GM19372 (cell line): ENCODE results near the gene PRRT1.
A peak's percentile ranks its signal among the peaks of the same experiment; 100 is the strongest.
"Not testable (repeated sequence)": the region's sequence is repeated elsewhere in the genome, so short reads cannot be mapped to it uniquely, and the experiment has no call there.

ENCODE experiments used
- ATAC-seq: cut with Tn5 transposase; IDR thresholded peaks from one replicate; pipeline ENCODE4 v1.9.1; 2021; ENCODE audit warnings: mild to moderate bottlenecking, low read depth, moderate library complexity; ENCODE audit not compliant: unreplicated experiment

Gene PRRT1

DNA sequence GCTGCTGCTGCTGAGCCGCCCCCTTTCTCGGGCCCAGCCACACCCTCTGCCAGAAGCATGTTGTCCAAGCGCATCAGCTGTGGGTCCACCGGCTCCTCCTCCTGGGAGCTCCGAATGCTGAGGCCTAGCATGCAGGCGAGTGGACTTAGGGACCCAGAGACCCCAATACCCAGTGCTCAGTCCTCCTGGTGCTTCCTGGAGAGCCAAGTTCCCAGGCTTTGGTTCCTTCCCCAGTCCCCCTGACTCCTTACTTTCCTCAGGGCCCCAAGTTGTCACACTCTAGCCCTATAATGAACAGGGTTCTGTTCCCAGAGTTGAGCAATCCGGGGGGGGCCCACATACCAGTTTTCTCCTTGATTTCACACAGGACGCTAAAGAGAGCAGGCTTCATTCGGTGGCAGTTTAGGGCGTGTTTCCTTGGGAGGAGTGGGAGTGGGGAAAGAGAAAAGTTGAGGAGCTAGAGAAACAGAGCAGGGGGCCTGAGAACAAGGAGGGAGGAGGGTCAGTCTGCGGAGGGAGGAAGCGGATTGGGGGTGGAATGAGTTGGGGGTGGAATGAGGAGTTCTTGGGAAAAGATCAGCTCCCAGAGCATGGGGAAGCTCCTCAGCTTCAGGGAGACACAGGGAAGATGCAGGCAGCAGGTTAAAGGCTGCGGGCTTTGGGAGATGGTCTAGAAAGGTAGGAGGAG, 36.8 kb upstream of the PRRT1 start:
- ATAC-seq = no peak

DNA sequence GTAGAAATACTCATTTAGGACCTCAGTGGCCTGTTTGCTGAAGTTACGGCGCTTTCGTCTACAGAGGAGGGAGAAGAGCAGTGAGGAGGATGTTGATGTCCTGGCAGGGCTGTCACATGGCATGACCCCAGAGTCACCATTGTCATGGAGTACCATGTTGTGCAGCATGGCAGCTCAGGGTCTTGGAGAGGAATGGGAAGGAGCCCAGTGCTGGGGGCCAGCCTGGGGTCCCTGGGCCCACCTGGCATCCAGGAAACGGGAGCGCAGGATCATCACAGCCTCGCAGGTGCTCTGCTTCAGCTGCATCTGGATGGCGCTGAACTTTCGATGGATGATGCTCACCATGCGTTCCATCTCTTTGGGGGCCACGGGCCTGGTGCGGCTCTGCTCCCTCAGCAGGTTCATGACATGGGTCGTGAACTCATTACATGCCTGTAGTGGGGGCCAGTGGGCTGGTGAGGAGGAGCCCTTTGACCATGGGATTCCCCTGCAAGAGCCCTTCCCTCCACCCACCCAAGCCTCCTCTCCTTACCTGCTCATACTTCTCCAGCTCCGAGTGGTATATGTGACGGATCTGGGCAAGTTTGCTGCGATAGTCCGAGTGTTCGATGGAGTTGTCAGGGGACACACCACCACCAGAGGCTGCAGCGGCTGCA, 36.1 kb upstream of the PRRT1 start:
- not testable (repeated sequence) for ATAC-seq

DNA sequence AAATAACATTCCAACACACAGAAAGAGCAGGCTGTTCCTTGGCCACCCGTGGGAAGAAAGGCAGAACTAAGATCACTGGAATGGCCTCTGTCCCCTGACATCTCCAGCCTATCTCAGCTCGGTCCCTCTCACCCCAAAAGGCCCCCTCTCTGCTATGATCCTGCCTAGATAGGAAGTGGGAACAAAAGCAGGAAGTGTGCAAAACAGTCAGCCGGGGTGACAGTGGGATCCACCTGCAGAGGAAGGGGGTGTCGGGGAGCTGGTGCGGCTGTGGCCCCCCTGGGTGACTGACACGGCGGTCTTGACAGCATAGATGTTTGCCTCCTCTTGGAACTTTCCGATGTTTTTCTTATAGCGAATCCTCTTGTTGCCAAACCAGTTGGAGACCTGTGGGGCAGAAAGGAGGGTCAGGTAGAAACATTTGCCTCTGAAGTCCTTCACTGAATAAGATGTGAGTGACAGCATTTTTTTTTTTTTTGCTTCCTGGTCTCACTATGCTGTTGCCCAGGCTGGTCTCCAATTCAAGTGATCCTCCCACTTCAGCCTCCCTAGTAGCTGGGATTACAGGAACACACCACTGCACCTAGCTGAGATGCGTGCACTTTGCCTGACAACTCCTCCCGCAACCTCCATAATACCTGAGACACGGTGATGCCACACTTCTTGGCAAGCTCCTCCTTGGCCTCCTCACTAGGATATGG, 35.4 kb upstream of the PRRT1 start:
- ATAC-seq = no peak

DNA sequence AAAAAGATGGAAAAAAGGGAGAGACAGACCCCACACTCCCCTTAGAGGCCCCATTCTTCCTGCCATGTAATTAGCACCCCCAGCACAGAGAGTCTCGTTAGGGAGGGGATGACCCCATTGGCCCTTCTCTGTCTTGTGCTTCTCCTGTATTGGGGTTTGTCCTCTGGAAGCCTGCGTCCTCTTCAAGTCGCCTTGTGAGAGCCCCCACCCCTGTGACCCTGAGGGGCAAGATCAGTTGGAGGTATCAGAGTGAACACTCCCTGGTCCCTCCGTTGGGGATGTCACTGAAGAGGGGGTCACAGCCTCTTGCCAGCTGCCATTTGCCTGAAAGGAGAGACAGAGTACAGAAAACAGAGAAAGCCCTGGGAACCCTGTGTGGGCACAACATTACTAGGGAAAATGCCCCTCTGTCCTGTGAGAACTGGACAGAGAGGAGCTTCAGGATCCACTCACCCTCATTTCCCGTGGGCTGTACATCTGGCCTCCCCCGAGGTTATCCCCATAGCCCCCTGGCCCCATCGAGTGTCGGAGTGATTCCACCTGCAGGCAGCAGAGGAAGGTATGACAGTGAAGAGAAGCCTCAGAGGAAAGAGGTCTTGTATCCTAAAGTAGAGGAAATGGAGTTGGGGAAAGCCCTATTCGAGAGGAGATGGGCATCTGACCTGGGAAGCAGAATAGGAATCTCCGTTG, 34.6 kb upstream of the PRRT1 start:
- not testable (repeated sequence) for ATAC-seq

DNA sequence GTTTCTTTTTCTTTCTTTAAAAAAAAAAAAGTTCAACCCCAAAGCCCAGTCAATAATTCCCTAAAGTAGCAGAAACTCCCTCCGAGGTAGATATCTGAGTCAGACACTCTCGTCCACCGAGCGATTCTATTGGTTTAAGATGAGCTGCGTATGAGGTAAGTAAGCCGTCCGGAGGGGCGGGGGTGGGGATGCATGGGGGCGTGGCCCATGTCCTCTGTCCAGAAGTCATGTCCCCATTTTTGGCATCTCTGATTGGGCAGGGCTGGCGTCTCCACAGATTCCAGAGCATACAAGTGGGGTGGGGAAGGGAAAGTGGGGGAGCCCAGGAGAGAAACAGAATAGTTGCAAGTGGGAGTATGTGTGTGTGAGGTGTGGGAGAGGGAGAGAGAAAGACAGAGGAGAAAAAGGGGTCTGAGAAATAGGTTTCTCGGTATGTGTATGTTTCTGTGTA, 34.0 kb upstream of the PRRT1 start:
- ATAC-seq = not testable (repeated sequence)

DNA sequence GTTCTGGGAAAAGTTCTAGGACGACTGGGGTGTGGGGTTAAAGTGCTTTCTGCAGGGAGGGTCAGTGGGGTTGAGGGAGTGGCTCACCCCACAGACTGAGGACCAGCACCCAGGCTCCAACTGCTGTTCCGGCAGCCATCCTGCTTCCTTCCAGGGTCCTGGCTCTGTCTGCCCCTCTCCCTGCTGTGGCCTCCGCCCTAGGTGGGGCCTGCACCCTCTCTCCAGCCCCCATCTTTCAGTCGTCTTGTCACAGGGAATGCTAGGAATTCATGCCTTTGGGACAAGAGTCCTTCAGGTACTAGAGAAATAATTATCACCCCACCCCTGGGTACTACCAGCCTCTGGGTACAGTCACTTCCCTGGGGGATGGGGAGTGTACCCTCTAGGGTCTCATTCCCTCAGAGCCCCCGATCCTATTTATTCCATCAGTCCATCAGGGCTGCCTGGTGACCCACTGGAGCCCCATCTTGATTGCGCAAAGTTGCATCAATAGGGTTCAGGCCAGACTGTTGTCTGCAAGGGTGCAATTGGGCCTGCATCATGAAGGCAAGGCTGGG, 32.4 kb upstream of the PRRT1 start, which contains the start of gene AGER:
Gene AGER, minus strand, starts transcription at position 170 of the 557 bp plus-strand sequence. Its CDS starts 31 bp downstream, at position 139.
- no peak for ATAC-seq

DNA sequence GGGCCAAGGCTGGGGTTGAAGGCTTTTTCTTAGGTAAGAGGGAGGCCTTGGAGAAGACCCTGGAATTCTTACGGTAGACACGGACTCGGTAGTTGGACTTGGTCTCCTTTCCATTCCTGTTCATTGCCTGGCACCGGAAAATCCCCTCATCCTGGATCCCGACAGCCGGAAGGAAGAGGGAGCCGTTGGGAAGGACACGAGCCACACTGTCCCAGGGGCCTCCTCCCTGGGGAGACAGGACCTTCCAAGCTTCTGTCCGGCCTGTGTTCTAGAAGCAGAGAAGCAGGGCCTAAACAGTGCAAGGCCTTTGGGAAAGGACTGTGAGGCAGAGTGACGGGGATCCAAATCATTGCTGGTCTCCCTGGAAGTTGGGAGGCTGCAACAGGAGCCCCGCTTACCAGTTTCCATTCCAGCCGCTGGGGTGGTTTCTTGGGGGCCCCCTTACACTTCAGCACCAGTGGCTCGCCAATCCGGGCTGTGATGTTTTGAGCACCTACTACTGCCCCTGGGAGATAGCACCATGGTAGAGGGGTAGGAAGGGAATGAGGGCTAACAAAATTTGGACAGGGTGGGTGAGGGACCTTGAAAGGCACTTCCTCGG, 31.8 kb upstream of the PRRT1 start:
- no peak for ATAC-seq

DNA sequence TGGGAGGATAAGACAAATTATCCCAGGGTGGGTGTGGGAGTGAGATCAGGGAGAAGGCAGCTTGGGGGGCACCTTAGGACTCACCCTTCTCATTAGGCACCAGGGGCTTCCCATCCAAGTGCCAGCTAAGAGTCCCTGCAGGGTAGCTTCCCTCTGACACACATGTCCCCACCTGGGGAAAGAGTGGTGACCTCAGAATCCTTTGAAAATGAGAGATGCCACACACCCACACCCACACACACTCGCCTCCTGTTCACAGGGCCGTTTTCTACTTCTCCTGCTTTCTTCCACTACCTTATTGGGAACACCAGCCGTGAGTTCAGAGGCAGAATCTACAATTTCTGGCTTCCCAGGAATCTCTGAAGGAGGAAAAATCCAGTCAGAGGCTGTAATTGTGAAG, 31.3 kb upstream of the PRRT1 start:
- ATAC-seq = no peak

DNA sequence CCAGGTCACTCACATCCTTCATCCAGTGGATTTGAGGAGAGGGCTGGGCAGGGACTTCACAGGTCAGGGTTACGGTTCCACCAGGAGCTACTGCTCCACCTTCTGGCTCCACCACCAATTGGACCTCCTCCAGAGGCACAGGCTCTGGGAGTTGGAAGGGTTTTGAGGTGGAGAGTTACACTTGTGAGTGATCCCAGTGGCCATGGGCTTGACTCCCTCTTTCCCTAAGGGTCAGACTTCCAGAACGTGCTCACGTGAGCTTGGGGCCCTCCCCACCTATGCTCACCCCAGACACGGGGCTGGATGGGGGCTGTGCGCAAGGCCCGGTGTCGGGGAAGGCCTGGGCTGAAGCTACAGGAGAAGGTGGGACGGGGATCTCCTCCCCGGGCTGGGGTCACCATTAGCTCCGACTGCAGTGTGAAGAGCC, 30.8 kb upstream of the PRRT1 start:
- ATAC-seq = no peak

DNA sequence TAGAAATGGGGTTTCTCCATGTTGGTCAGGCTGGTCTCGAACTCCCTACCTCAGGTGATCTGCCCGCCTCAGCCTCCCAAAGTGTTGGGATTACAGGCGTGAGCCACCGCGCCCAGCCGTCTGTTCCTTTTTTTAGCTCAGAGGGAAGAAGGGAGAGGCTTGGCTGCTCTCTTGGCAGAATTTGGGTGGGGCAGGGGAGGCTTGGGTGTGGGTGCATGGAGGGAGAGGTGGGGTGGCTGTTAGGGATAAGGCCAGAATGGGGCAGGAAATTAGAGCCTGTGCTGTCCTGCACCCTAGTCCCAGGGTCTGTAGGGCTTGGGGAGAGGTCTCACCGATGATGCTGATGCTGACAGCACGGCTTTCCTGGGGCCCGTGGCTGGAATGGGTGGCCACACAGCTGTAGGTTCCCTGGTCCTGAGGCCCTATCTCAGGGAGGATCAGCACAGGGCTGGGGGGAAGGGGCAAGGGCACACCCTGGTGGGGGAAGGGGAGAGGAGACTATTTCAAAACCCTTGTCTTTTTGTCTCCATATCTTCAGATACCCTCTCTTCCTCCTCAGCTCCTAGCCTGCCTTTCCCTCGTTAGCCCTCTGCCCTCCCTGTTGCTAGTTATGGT, 30.3 kb upstream of the PRRT1 start:
- no peak for ATAC-seq

DNA sequence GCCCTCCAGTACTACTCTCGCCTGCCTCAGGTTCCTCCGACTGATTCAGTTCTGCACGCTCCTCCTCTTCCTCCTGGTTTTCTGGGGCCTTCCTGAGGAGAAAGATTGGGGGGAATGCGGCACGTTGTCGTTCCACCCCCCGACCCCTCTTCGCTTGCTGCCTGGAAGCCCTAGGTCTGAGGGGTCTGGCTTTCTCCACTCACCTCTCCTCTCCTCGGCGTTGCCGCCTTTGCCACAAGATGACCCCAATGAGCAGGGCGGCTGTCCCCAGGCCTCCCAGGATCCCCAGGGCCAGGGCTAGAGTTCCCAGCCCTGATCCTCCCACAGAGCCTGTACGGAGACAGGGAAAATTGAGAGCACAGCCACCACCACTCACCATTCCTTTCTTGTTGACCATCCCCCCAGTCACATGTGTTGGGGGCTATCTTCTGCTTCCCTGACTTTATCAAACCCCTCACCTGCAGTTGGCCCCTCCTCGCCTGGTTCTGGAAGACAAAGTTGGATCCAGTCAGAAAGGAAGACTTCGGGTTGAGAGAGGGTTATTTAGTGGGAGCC, 29.5 kb upstream of the PRRT1 start:
- no peak for ATAC-seq

DNA sequence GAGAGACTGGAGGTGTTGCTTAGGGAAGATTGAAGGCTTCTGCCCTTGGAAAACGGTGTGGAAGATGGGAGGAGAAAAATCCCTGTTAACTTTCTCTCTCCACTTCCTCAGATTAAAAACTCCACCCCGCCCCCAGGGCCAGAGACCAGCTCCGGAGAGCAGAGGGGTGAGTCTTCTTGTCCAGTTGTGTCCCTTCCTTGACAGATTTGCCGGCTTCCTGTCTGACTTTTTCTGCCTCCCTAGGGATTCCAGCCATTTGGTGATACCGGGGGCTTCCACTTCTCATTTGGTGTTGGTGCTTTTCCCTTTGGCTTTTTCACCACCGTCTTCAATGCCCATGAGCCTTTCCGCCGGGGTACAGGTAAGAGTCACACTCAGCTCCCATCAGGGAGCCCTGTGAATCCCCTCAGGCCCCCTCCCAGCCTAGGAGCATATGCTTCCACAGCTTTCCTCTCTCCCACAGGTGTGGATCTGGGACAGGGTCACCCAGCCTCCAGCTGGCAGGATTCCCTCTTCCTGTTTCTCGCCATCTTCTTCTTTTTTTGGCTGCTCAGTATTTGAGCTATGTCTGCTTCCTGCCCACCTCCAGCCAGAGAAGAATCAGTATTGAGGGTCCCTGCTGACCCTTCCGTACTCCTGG, 28.1 kb upstream of the PRRT1 start:
- no peak for ATAC-seq

DNA sequence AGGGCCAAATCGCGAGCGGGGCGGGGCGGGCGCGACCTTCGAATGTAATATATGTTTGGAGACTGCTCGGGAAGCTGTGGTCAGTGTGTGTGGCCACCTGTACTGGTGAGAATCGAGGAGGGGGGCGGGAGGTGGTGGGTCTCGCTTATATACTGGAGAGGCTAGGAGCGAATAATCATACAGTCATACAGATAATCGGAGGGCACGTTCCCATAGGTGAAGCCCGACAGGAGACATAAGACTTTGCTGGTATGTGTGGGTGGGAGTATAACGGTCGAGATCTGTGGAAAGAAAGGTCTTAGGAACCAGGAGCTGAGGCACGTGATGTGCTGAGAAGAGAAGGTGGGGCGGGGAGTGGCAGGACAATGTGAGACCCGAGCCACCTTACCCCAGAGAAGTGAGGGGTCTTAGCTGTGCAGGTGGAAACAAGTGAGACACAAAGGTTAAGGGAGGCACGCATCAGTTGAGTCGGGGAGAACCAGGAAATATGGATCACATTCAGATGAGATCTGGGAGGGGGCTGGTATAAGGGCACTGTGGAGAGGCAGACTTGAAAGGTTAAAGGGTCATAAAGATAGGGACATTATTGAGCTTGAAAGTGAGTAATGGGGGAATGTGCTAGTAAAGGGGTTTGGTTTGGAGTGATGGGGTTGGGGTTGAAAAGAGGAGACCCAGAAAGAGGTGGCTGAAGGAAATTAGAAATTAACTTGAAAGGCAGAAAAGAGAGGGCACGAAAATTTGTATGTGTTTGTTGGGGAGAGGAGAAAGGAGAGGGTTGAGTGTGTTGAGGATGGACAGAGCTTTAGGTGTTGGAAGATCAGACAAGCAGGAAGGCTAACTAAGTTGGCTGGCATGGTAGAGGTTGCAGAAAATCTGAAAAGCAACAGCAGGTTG, 27.1 kb upstream of the PRRT1 start:
- ATAC-seq = no peak

DNA sequence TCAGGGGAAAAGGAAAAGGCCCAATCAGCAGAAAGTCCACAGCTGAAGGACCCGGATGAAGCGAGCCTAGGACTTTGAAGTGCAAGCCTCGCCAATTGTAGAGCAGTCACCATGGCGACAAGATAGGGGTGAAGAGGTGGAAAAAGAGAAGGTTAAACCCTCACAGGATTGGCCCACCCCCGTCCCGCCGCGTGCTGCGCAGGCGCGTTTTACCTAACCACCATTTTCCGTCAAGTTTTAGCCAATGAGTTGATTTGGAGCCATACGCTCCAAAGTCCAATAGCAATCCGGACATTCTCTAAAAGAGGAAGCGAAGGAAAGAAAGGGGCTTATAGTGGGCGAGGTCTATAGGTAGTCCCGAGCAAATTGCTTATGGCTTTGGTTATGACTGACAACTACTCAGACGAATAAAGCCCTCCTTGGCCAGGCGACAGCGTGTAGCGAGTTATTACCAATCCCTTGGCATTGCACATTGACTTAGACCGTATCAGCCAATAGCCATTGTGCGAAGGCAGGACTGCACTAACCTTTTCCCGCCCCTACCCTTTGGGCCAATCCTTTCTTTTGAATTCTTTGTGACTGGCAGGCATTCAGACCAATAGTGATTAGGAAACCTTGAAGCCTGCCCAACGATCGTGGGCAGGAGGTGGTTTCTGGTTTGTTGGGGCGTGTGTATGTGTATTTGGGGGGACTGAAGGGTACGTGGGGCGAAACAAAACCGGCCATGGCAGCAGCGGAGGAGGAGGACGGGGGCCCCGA, 26.2 kb upstream of the PRRT1 start, which contains the start of gene RNF5:
Gene RNF5, plus strand, starts transcription at position 618 of the 759 bp plus-strand sequence. Its CDS starts 107 bp downstream, at position 725.
- peak; percentile 81 for ATAC-seq

DNA sequence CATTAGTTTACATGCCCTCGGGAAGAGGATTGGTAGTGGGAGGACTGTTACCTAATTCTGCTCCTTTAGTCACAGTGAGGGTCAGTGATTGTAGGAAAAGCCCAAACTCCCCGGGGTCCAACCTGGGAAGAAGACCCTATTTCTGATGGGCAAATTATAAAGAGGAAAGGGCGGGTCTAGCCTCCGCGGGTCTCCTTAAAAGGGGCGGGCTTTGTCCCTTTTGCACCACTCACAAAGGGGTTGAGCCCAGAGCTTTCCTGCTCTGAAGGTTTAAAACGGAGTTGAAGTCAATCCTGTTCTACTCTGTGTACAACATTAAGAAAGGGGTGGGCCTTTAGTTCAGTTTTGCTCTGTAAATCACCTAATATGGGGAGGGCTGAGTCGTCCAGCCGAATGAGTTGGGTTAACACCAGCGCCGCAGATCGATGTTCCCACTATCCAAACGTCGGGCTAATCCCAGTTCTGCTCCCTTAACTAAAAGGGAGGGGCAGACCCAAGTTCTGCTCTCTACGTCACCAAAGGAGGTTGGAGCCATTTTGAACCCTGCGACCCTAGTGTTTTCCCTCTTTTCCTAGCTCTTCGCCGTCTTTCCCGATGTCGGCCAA, 25.5 kb upstream of the PRRT1 start:
- no peak for ATAC-seq

DNA sequence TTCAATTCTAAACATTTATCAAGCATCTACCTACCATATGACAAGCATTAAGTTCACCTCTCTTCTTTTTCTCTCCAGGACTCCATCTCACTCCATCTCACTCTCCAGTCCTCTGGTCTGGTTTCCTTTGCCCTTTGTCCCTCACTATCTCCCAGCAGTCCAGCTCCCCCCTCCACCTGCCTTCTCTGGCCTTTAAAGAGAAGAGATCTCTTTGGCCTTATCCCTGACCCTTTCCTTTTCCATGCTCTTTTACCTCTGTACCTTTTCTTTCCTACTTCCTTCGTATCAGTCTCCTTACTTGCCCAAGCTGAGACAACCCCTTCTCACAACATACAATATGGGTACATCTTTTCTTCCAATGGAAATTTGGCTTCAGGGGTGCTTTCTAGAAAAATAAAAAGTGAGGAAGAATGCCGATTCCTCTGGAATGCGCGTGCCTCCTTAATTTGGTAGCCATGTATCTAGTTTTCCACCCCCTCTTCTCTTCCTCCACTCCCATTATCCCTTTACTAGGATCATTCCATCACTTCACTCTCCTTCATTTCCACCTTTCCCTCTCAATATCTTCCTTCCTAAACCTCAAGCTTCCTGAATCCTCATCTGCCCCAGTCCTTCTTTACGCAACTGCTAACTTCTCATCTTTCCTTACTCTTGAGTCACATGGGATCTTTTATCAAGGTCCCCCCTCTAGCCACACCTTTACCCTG, 24.9 kb upstream of the PRRT1 start:
- ATAC-seq = no peak
